NCI-H526 (cell line): ENCODE data around the gene NTRK3.
"Not testable (repeated sequence)": the region's sequence is repeated elsewhere in the genome, so short reads cannot be mapped to it uniquely, and the experiment has no call there.

Experiments
- DNase-seq, 2 experiments: peaks; one replicate each; lab custom pipeline; 2025; lab: John Stamatoyannopoulos, UW

NTRK3 gene

DNA sequence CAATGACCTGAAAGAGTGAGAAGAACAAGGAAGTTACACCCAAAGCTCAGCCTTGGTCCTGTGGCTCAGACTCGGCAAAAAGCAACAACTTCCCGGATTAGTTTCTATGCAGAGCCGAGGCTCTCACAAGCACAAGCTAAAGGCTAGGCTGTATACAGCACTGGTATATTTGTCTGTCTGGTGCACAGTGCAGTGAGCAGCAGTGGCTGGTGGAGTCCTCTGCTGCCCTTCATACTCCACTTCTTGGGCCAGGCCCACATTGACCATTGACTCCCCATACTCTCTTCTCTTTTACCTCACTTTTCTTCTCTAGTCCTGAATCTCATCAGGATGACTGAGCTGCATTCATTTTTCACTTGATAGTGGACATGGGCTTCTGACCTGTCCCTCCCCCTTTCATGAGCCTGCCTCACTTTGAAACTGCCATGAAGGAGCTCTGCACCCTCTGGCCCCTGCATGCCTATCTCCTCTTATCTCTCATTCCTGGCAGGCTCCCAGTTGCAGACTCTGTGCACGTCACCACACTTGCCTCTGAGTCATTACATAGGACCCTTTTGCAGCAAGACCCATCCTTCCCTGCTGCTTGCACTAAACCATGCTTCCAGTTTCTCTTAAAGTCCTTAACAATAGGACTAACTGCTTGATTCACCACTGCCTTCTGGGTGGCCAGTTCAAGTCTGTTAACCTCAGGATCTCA, 379.3 kb downstream of the NTRK3 start:
- no peak for DNase-seq

DNA sequence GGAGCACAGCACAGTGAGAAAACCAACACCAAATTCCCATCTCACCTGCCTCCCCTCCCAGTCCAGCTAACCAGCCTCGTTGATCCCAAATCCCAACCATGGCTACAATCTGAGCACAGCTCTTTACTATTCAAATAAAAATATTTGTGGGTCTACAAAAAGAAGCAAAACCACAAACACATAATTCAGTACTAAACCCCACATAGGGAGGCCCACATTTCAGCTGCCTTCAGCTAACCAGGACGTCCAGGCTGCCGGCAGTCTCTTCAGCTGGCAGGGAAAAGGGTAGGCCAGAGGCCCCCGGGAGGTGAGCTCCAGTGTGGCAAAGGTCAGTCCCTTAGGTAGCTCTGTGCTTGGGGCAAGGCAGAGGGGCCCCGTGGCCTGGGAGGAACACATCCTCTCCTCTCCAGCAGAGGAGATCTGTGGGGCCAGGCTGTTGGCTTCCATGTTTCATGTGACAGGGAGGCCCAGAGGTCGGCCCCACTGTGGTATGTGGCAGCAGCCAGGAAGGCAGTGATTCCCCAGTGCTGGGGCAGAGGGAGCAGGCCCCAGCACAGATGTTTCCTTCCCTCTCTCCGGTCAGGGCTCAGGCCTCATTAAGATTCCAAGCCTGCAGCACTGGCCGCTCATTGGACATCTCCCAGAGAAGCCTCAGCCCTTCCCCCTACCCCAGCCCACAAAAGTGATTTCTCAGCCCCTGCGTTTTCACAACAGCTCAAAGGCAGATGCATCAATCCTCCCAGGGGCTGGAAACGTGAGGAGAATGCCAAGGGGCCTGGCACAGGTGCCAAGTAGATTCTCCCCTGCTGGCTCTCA, 381.4 kb downstream of the NTRK3 start:
- no peak for DNase-seq

DNA sequence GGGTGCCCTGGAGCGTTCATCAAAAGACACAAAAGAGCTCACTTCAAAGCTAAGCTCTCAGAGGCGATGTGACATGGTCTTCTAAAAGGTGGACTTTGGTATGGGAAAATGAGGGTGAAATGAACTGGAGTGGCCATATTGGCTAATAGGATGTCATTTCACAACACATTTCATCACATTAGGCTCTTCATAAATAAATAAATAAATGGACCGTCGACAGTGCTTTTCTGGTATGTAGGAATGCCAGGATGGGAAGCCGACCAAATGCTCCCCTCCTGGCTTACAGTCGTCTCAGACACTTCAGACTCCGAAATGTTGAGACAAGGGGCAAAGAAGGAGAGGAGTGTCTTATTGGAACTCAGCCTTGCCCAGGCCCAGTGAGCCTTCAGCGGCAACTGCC, 383.0 kb downstream of the NTRK3 start:
- no peak for DNase-seq

DNA sequence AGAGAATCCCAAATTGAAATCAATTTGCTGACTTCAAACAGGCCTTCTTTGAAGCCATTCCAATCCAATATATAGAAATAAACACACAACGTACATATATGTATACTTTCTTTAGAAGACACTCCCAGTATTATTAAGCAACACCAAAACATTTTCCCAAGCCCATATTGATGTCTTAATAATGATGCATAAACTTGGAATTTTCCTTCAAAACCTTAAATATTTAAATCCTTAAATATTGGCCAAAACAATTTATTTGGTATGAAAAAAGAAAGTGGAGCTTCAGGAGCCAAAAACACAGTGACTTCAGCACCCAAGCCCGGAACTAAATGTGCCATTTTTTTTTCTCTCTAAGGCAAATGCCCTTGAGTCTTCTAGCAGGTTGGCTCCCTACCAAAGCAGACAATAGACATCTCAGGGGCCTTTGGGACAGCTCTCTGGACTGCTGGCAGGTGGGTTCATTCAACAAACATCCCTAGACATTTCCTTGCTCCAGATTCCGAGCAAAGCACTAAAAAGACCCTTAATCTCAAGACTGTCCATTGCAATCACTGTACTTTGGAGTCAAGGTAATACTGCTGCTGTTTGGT, 384.7 kb downstream of the NTRK3 start:
- no peak for DNase-seq

DNA sequence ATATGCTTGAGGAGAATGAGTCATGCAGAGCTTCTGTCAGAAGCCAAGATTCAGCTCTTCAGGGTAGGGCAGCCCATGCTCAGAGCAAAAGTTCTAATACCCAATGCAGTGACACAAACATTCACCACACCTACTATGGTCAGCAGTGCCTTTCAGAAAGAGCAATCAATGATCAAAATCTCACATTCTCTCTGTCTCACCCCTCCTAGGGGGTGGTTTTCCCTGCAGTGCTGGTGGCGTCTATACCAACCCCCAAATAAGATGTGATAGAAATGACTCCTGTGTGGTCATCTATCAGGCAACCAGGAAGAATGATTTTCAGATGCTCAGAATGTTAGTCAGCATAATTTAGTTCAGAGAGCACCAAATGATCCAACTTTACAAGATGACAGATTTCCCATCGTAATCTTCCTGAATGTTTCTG, 385.3 kb downstream of the NTRK3 start:
- DNase-seq: no peak

DNA sequence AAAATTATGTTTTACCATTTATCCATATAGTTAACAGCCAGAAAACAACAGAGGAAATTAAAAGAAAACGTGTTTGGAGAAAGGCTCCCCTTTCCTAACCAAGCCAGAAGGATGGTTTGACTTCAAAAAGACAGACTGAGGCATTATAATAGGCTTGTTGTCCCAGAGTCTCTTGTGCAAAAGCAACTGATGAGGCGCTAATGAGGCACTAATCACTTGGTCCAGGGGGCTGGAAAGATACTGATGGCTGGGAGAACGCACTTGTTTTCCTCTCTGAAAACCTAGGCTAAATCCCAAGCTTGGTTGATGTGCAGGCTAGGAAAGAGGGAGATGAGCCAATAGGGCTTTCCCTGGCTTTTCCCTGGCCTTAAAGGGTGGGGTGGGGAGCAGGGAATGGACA, 389.6 kb downstream of the NTRK3 start:
- no peak for DNase-seq

DNA sequence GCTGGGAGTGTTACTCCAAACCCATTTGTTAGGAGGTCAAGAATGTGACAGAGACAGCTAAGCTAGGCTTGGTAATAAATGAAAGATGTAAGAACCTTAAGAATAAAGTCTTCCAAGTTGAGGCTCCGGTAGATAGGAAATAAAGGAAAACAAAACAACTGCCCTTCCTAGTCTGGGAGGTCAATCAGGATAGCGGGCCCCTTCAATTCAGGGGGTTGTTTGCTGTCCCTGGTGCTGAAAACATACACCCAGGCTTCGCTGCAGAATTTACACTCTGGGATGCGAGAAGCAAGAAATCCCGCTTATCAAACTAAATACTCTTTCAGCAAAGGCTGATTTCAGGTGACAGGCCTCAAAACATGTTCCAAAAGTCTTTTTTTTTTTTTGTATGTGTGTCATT, 393.4 kb downstream of the NTRK3 start:
- no peak for DNase-seq

DNA sequence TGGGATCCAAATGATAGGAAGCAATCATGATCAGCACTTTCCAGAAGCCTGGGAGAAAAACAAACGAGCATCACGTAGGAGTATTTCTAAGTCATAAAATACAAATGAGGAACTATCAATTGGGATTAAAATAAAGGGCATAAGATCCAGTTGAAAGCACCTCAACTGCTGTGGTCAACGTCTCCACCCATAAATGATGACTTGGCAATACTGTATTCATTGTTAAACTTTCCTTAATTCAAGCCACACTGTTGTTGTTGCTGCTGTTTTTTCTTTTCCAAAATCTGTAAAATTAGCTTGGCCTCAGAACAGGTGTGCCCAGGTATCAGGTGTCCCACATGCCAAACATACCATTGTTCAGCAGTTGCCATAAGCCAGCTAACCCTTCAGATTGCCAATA, 395.8 kb downstream of the NTRK3 start:
- no peak for DNase-seq

DNA sequence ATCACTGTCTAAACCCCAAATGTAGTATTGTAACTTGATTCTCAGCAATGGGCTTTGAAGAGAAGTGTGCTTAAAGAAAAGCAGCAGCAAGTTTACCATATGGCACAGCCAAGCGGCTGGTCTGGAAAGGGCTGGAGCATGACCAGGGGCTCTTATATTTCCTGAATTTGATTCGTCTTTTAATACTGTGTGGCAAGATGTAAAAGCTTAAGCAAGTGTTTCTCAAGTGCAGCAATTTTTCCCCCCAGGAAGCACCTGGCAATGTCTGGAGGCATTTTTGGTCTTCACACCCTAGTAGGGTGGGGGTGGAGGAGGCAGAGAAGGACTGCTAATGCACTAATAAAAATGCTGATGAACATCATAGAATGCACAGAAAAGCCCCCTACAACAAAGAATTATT, 397.9 kb downstream of the NTRK3 start:
- no peak for DNase-seq

DNA sequence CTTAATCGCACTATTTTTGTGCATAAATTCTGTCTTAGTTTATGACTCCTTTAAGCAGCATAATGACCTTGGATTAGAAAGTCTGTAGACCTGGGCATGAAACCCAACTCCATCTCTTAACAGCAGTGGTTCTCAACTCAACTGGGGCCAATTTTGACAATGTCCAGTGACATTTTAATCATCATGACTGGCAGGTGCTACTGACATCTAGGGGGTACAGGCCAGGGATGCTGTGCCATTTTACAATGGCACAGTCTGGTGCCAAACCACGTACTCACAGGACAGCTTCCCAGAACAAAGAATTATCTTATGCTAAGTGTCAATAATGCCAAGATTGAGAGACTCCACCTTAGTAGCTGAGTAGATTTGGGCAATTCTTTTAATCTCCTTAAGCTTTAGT, 405.0 kb downstream of the NTRK3 start:
- DNase-seq: no peak

DNA sequence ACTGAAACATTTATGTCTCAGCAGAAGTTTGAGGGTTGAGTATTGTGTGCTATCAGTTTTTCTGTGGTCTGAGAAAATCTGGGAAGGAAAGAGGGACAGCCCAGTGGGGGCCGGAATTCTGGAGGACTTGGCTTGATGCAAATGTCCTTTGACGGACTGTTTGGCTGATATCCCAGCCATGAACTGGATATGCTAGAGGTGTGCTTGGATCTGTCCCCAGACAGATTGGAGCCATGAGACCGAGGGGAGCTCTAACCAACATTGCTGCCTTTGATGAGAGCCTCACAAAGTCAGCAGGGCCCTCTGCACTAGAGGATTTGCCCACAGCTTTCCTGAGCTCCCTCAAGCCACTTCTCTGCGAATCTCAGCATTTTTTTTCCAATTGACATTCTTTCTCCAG, 405.6 kb downstream of the NTRK3 start:
- no peak for DNase-seq

DNA sequence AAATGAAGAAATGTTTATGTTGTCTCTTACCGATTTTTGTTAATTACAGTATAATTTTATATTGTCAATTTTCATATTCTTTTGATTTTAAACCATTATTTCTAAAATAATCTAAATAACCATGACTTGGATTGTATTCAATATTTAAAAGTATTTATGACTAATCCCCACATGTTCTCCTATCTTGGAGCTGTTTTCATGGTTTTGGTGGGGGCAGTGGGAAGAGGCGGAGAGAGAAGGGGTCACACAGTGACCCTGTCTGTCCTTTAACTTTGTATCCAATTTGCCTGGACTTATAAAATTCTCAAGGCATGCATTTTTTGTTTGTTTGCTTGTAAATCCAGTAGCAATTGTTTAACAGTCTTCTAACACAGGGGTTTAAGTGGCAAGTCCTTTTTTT, 407.4 kb downstream of the NTRK3 start:
- no peak for DNase-seq

DNA sequence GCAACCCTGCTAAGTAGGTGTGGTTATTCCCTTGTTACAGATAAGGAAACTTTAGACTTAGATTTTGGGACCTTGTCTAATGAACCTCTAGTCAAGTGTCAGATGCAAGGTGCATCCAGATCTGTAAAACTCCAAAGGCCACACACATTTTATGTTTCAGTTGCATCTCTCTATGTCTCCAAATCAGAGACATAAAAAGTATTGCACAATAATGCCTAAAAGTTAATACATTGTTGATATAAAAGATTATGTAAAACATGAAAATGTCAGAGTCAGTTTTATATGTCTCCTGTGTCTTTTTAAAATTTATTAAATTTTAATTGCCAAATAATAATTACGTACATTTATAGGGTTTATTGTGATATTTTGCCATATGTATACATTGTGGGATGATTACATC, 408.5 kb downstream of the NTRK3 start:
- no peak for DNase-seq

DNA sequence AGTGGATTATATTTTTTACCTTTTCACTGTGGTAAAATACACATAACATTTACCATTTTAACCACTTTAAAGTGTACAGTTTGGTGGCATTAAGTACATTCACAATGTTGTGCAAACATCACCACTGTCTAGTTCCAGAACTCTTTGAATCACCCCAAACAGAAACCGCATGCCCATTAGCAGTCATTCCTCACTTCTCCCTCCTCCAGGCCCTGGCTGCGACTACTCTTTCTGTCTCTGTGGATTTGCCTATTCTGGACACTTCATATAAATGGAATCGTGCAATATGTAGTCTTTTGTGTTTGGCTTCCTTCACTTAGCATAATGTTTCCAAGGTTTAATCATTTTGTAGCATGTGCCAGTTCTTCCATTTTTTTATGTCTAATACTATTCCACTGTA, 409.8 kb downstream of the NTRK3 start:
- DNase-seq: no peak

DNA sequence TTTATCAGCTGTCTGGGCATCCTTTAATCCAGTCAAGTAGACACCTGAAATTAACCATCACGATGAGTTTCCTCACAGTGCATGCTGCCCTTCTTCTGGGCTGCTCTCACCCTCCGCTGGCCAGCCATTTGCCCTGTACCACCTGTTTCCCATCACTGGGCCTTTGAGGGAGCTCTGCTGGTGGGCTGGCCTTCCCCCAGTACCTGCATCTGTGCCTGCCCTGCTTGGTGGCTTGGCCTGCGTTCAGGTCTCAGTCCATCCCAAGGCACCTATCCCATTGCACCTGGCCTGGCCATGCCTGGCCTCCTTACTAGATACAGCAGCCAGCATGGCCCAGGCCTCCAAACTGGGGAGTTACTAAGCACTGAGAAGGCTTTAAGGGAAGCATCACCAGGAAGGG, 413.2 kb downstream of the NTRK3 start:
- no peak for DNase-seq

DNA sequence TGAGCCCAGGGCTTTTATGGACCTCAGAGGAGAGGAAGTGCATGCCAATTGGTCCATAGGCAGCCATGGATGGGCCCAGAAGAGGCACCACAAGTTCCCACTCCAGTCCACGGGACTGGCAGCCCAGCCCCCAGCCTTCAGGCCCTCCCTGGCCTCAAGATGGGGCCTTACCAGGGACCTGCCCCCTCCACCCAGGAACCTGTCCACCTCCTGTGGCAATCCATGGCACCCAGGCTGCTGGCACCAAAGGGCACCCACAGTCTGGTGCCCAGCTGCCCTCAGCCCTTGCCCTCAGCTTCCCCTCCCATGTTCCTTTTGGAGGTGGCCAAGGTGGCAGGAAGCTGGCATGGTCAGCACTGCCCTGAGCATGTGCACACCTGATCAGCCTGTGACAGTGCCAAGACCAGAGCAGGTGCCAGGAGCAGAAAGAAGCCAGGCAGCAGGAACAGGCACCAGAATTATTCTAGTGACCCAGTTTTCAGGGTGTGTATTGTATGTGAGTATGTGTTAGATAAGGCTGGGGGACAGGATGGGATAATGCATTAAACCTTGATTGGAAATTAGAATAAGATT, 415.0 kb downstream of the NTRK3 start:
- DNase-seq: no peak

DNA sequence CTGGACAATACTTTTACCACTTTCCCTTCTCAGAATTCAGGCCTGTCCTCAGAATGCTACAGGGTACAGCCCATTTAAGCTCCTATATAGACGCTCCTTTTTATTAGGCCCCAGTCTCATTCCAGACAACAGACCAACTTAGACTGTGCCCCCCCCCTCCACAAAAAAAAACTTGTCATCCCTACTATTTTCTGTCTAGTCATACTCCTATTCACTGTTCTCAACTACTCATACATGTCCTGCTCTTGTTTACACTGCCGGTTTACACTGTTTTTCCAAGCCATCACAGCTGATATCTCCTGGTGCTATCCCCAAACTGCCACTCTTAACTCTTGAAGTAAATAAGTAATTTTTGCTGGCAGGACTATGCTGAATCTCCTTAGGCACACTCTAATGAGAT, 420.7 kb downstream of the NTRK3 start:
- DNase-seq: not testable (repeated sequence)

DNA sequence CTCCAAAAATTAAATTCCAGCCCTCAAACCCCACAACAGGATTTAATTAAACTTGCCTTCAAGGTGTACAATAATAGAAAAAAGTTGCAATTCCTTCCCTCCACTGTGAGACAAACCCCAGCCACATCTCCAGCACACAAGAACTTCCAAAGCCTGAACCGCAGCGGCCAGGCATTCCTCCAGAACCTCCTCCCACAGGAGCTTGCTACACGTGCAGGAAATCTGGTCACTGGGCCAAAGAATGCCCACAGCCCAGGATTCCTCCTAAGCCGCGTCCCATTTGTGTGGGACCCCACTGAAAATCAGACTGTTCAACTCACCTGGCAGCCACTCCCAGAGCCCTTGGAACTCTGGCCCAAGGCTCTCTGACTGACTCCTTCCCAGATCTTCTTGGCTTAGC, 423.2 kb downstream of the NTRK3 start:
- not testable (repeated sequence) for DNase-seq

DNA sequence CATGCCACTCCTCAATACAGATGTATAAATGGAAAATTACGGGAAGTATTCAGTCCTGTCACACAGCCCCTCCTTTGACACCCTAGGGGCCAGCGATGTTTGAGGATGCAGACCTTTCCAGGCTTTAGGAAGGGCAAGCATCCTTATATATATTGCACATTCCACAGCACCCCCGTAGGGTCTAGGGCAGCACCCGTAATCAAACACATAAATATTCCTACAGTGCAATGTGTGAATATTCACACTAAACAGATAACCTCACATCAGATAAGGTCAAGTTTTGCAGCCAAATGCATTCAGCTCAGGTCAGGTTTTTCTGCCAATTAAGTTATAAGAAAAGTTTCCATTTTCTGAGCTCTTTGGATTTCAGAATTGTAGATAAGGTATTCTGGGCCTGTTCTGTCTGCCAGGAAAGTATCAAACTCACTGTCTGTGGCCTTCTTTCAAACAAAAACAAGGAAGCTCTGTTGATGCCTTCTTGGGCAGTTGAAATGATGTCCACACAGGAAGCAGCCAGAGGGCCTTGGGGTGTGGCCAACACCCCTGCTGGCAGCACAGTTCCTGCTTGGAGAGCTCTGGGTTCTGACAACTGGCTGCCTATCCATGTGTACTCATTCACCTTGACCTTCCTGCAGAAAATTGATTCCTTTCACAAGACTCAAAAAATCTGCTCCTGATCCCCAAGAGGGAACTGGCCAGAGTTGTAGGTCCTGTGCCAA, 427.0 kb downstream of the NTRK3 start:
- DNase-seq: no peak

DNA sequence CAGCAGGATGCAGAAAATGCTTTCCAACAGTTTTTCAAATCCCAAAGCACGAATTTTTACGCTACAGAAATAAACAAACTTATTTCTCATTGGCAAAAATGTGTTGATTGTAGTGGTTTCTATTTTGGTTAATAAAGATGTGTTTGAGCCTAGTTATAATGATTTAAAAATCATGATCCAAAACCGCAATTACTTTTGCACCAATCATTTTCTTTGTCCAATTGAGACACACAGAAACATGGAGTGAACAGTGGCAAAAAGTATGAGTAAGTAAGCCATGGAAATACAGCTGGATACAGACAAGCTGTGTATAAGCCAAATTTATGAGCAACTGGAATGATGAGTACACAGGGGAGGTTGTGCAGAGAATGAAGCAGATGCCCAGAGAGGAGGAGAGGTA, 427.9 kb downstream of the NTRK3 start:
- DNase-seq: no peak

DNA sequence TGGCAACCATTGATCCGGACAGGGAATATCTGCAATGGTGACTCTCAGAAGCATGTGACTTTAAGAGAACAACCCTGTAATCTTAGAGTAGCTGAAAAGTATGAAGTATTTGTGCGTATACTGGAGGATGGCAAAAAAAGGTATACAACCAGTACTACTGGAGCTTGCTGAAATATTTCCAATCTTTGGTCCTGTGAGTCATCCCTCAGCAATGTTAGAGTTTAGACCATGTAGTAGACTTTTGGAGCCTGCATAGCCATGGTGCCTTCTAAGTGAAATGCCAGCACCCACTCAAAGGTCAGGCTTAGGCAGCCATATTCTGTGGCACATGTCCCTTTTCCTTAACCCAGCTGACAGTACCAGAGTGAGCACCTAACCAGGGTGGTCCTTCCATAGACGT, 429.4 kb downstream of the NTRK3 start:
- DNase-seq: no peak

DNA sequence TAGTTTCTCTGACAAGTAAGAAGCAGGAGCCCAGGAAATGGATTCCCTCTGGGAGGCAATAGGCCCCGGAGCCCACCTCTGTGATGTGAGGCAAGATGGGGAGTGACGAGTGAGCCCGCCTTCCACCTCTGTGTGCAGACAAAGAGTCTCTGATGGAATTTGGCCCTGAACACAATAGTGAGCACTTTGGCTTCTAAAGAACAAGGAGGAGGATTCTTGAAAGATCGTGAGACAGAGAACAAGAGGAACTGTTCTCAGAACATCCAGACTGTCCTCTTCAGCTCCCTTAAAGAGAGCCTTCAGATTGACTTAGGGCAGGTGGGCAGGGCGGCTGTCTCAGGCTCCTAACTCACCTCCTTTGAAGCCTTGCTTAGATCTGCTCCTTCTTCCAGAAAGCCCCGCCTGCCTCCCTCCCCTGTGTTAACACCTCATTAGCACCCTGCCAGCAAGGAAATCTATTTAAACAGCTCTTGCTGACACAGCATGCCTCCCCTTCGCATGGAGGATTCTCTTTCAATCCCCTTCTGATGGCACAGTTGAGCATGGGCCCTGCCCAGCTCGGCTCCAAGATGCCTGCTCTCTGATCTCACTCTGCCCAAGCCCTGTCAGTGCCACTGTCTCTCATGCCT, 430.3 kb downstream of the NTRK3 start:
- DNase-seq: no peak
